Measurements from ENCODE around the gene ITIH4.
"Not testable (repeated sequence)": the region's sequence is repeated elsewhere in the genome, so short reads cannot be mapped to it uniquely, and the experiment has no call there.

The ITIH4 gene

DNA sequence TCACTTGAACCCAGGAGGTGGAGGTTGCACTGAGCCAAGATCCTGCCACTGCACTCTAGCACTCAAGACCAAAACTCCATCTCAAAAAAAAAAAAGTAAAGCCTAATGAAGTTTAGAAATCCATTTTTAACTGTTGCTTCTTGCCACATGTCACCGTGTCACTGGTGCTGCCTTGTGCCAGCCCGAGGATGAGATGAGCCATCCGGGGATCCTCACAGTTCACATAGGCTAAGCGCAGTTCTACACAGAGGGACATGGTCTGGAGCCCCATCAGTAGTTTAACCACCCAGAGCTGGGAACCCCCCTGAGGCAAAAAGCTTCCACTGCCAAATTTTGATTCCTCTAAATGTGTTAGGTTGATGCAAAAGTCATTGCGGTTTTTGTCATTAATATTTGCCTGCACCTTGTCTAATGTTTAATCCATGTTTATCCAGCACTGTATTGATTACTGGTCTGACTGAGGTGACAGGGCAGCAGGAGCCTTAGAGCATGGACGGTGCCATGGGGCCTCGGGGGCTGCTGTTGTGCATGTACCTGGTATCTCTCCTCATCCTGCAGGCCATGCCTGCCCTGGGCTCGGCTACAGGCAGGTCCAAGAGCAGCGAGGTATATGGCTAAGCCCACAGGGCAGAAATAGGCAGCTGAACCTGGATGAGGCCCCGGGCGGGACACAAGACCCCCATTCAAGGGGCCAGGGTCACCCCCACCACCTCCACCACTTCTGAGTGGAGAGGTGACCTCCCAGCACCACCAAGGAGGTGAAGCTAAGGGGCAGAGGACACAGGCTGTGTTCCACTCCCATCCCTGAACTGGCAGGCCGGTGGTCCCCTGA lies 53.1 kb downstream of the ITIH4 start, which contains the start of gene ITIH1:
ITIH1 (plus strand) TSS at position 473 of the 832 bp plus-strand sequence; CDS start at position 490, 17 bp downstream.
- no peak within 1 kb of the TSS for H3K27ac ChIP-seq
- TF ChIP-seq, protein P1, sequence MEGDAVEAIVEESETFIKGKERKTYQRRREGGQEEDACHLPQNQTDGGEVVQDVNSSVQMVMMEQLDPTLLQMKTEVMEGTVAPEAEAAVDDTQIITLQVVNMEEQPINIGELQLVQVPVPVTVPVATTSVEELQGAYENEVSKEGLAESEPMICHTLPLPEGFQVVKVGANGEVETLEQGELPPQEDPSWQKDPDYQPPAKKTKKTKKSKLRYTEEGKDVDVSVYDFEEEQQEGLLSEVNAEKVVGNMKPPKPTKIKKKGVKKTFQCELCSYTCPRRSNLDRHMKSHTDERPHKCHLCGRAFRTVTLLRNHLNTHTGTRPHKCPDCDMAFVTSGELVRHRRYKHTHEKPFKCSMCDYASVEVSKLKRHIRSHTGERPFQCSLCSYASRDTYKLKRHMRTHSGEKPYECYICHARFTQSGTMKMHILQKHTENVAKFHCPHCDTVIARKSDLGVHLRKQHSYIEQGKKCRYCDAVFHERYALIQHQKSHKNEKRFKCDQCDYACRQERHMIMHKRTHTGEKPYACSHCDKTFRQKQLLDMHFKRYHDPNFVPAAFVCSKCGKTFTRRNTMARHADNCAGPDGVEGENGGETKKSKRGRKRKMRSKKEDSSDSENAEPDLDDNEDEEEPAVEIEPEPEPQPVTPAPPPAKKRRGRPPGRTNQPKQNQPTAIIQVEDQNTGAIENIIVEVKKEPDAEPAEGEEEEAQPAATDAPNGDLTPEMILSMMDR (conservative IDR thresholded peaks at IDR 0.05): no peak

DNA sequence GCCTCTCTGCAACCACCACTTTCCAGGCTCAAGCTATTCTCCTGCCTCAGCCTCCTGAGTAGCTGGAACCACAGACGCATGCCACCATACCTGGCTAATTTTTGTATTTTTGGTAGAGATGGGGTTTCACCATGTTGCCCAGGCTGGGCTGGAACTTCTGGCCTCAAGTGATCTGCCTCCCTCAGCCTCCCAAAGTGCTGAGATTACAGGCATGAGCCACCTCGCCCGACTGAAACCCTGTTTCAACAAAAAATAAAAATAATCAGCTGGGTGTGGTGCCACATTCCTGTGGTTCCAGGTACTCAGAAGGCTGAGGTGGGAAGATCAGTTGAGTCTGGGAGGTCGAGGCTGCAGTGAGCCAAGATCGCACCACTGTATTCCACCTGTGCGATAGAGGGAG lies 54.0 kb downstream of the ITIH4 start:
- H3K27ac ChIP-seq: not testable (repeated sequence)

DNA sequence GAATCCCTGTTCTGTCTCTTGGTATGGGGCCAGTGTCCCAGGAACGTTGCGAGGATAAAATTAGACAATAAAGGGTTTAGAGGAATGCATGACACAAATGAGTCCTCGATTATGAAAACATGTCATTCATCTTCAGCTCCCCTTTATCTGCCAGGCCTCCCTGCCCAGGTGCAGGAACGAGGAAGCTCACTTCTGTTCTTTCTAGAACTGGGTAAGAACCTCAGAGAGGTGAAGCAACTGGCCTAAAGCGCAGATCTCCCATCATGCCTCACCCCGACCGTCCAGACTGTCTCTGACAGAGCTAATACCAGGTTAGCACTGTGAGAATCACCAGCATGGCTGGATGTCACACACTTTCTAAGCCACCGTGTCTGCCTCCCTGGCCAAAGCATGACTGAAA lies 54.6 kb downstream of the ITIH4 start:
- TF ChIP-seq, protein P1 (conservative IDR thresholded peaks at IDR 0.05): no peak
- H3K27ac ChIP-seq: no peak overlapping the region; the same call in 1 of the 2 replicates

DNA sequence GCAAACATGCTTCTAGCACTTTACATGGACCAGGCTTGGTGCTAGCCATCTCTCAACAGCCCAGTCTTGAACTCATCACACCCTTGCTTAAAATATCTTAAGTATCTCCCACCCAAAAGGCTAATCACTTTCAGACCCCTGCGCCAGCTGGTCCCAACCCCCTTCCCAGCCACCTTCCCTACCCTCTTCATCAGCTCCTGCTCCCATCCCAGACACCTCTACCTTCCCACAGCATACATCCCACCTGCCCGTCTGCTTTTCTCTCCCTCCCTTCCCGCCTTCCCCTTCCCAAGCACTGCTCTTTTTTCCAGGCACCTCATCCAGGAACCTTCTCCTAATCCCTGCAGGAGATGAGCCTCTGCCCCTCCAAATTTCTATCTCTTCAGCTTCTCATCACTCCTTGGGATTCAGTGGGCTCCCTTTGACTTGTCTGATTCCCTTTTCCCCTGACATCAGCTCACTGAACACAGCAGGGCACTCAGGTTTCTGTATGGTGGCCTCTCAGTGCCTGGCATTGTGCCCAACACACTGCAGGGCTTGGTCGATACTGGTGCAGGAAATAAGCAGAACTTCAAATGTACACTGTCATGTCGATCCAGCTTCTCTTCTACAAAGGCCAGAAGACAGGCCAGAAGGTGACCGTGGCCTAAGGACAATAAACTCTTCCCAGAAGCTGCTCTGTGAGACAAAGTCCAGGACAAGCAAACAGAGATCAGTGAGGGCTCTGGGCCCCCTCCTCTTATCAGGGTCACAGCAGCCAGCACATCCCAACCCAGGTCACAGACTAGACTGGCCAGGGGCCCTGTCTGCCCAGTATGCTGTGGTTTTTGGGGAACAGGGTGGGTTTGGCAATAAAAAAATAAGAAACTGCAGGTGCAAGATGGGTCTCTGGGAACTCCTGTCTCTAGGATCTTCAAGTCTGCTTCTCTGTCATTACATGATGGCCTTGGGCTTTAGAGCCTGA lies 55.3 kb downstream of the ITIH4 start:
- TF ChIP-seq, protein P1 (conservative IDR thresholded peaks at IDR 0.05): no peak
- peak overlapping the region; percentile 13; the same call in 1 of the 2 replicates for H3K27ac ChIP-seq

DNA sequence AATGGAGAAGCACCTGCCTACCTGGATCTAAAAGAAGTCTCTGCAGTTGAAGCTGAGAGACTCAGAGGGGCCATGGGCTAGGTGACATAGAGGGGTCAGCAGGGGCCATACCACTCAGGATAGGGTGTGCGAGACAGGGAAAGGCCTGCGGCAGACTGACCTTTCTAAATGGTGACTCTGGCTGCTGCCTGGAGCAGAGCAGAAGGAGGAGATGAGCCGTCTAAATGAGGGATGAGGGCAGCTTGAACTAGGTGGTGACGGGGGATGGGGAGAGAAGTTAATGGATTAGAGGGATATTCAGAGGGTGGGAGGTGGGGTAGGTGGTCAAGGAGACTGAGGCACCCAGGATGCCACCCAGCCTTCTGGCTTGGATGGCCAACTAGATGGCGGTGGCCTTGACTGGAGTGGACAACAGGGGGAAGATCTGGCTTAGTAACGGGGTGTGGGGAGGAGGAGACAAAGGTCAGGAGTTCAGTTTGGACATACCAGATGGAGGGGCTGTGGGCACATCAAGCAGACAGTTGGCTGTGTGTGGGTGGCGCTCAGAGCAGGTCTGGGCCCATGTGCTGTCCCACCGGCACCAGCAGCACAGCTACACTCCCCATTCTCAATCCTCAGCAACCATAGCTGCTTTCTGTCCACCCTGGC lies 56.3 kb downstream of the ITIH4 start:
- TF ChIP-seq, protein P1 (conservative IDR thresholded peaks at IDR 0.05): no peak
- no peak overlapping the region for H3K27ac ChIP-seq

DNA sequence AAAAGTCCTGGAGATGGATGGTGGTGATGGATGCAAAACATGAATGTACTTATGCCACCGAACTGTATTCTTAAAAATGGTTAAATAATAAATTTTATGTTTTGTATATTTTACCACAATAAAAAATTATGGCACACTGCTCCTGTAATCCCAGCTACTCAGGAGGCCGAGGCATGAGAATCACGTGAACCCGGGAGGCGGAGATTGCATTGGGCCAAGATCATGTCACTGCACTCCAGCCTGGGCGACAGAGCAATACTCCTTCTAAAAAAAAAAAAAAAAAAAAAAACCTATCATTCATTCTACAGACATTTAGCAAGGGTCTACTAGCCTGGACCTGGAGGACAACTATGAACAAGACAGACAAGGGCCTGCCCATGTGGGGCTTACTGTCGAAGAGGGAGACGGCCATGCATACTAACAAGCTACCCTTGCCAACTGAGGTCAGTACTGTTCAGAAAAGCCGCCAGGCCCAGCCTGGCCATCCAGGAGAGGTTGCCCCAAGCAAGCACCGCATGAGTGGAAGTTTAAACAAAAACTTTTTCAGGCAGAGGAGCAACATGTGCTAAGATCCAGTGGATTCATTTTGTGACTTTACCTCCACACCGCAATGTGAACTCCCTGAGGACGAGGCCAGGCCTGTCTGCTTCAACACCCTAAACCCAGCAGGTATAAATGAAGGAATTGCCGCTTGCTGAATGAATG lies 57.0 kb downstream of the ITIH4 start:
- TF ChIP-seq, protein P1 (conservative IDR thresholded peaks at IDR 0.05): no peak

DNA sequence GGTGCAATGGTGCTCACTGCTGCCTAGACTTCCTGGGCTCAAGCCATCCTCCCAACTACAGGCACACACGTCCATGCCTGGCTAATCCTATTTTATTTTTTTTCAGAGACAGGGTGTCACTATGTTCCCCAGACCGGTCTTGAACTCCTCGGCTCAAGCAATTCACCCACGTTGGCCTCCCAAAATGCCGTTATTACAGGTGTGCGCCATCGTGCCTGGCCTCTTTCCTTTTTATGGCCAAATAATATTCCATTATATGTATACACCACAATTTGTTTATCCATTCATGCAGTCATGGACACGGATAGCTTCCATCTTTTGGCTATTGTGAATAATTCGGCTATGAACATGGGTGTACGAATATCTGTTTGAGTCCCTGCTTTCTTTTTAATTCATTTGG lies 58.8 kb downstream of the ITIH4 start:
- TF ChIP-seq, protein P1 (conservative IDR thresholded peaks at IDR 0.05): no peak
- peak overlapping the region; percentile 88 for H3K27ac ChIP-seq

More for the DNA sequence above, 57.0 kb downstream of the ITIH4 start:
- no peak overlapping the region for H3K27ac ChIP-seq
